Chondrocyte (in vitro differentiated cells): ENCODE results near the gene USP3. TPM values are rescaled to one million over a fixed set of nuclear protein-coding genes. Genes with fewer than 3 reads are reported as not detected.

Experiments
- DNase-seq: peaks from one replicate; pipeline ENCODE4 v3.0.0; 2021; ENCODE audit warnings: mixed read lengths, low spot score
- H3K27ac Mint-ChIP-seq: one replicate; pipeline ENCODE4 v1.8.0; 2021; ENCODE audit warnings: mild to moderate bottlenecking, moderate library complexity, mixed read lengths; ENCODE audit not compliant: unreplicated experiment
- H3K27me3 Mint-ChIP-seq: 2 replicates; pipeline ENCODE4 v1.8.0; 2021; ENCODE audit warnings: low read depth, mixed read lengths
- H3K36me3 Mint-ChIP-seq: 2 replicates; pipeline ENCODE4 v1.8.0; 2021; ENCODE audit warnings: low read depth, mixed read lengths
- H3K4me1 Mint-ChIP-seq: 2 replicates; pipeline ENCODE4 v1.8.0; 2021; ENCODE audit warnings: low read depth, mild to moderate bottlenecking, mixed read lengths
- H3K4me3 Mint-ChIP-seq: one replicate; pipeline ENCODE4 v1.8.0; 2021; ENCODE audit warnings: mild to moderate bottlenecking, moderate library complexity, mixed read lengths; ENCODE audit not compliant: unreplicated experiment
- H3K9me3 Mint-ChIP-seq: 2 replicates; pipeline ENCODE4 v1.8.0; 2021; ENCODE audit warnings: low read depth, mixed read lengths
- total RNA-seq: library from RNA; stranded (reverse); gene quantifications from 3 replicates; pipeline ENCODE4 v1.2.1, GENCODE V29; 2021
- TF ChIP-seq, protein P1 (sequence below): fragments of 200-600 bp; sonication (generic); IDR thresholded peaks from 2 replicates; pipeline ENCODE4 v1.5.0; 2021; ENCODE audit warnings: antibody characterized with exemption, mild to moderate bottlenecking, moderate library complexity

USP3 gene
- total RNA-seq, 1 donor from 2014 or later = 27.6 TPM

DNA sequence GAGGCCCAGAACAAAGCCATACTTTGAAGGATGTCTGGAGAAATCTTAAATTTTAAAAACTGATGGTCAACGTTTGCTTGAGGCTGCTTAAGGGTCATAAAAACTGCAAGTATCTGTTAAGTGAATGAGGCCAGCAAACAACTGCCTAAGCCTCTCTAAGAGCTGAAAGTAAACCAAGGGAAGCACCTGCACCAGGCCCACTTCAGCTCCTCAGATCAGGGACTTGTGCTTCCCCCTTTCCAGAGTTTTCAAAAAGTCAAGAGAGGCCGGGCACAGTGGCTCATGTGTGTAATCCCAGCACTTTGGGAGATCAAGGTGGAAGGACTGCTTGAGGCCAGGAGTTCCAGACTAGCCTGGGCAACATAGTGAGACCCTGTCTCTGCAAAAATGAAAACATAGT, 101.9 kb downstream of the USP3 start:
- no peaks in the 10 kb centered on the region for H3K27me3 Mint-ChIP-seq

DNA sequence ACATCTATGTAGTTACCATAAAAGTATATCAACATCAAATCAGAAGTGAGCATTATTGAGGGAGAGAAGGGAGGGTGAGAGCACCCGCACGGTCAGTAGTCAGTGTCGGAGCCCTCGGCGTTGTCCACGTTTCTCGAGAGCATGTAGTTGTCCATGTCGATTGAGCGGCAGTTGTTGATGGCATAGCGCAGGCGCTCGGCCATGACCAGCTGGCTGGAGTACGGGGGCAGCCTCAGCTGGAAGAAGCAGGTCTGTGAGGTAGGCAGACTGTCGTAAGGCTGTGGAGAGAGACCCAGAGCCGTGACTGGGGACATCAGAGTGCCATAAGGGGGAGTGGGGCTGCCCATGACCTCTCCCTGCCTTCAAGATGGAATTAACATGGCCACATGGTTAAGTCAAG, 104.6 kb downstream of the USP3 start:
- Mint-ChIP-seq H3K9me3 (no peaks in the 10 kb centered on the region), H3K4me1 (peaks cover 21% of the 10 kb centered on the region), H3K27me3 (no peaks in the 10 kb centered on the region), H3K27ac (no peak overlapping the region), H3K4me3 (no peak overlapping the region), H3K36me3 (peaks cover 15% of the 10 kb centered on the region)
- TF ChIP-seq, protein P1, sequence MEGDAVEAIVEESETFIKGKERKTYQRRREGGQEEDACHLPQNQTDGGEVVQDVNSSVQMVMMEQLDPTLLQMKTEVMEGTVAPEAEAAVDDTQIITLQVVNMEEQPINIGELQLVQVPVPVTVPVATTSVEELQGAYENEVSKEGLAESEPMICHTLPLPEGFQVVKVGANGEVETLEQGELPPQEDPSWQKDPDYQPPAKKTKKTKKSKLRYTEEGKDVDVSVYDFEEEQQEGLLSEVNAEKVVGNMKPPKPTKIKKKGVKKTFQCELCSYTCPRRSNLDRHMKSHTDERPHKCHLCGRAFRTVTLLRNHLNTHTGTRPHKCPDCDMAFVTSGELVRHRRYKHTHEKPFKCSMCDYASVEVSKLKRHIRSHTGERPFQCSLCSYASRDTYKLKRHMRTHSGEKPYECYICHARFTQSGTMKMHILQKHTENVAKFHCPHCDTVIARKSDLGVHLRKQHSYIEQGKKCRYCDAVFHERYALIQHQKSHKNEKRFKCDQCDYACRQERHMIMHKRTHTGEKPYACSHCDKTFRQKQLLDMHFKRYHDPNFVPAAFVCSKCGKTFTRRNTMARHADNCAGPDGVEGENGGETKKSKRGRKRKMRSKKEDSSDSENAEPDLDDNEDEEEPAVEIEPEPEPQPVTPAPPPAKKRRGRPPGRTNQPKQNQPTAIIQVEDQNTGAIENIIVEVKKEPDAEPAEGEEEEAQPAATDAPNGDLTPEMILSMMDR = no peak
- no peak for DNase-seq

More for the DNA sequence above, 101.9 kb downstream of the USP3 start:
- TF ChIP-seq, protein P1 = no peak
- H3K9me3 Mint-ChIP-seq = no peaks in the 10 kb centered on the region
- H3K36me3 Mint-ChIP-seq = peaks cover 10% of the 10 kb centered on the region
- H3K4me1 Mint-ChIP-seq = peaks cover 24% of the 10 kb centered on the region
- H3K27ac Mint-ChIP-seq = no peak overlapping the region
- no peak for DNase-seq
- no peak overlapping the region for H3K4me3 Mint-ChIP-seq

DNA sequence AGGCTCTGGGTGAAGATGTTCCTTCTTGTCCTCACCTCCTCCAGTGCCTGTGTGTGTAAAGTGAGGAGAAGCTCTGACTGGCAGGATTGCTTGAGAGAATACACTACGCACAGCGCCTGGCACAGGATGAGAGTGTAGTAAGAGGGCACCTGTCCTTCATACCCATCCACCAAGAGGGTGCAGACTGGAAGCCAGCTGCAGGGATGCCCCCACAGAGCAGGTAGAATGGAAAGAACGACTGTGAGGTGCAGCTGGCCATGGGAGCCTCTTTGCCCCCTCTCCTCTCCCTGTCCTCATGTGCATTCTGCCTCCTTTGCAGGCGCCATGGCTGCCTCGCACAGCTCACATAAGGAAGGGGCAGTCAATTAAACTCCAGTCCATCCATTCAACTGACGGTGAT, 105.1 kb downstream of the USP3 start:
- Mint-ChIP-seq H3K36me3 (peaks cover 15% of the 10 kb centered on the region), H3K27me3 (no peaks in the 10 kb centered on the region), H3K9me3 (no peaks in the 10 kb centered on the region), H3K4me3 (no peak overlapping the region), H3K4me1 (peaks cover 21% of the 10 kb centered on the region), H3K27ac (no peak overlapping the region)
- TF ChIP-seq, protein P1 = no peak
- DNase-seq = no peak

DNA sequence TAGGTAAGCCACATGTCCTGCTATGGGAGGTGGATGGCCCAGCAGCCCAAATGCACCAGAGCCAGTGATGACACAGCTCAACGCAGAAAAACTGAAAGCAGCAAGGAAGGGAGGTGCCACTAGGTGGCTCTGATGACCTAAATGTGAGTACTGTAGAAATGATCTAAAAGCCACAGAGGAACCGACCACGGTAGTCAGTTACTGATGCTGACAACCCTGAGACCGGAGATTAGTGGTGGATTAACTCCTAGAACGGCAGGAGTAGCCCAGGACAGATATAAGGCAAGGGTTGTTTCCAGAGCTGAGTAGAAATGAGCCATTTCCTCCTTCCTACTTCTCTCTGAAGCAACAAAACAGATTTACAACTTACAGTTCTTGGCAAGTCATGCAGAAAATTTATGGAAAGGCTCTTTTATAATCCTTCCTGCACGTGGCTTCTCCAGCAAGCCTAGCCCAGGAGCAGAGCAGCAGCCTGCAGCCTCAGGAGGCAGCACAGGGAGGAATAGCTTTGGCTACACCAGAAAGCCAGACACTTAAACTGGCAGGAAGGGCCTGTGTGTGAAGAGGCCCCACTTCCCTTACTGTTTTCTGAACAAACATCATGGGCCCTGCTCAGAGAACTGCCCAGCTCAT, 105.9 kb downstream of the USP3 start:
- TF ChIP-seq, protein P1 = peak; percentile 91
- H3K36me3 Mint-ChIP-seq = peaks cover 22% of the 10 kb centered on the region
- peak overlapping the region; percentile 96 for H3K27ac Mint-ChIP-seq
- H3K4me1 Mint-ChIP-seq = peaks cover 21% of the 10 kb centered on the region
- no peaks in the 10 kb centered on the region for H3K9me3 Mint-ChIP-seq
- DNase-seq = no peak
- peak overlapping the region; percentile 11 for H3K4me3 Mint-ChIP-seq
- H3K27me3 Mint-ChIP-seq = no peaks in the 10 kb centered on the region

DNA sequence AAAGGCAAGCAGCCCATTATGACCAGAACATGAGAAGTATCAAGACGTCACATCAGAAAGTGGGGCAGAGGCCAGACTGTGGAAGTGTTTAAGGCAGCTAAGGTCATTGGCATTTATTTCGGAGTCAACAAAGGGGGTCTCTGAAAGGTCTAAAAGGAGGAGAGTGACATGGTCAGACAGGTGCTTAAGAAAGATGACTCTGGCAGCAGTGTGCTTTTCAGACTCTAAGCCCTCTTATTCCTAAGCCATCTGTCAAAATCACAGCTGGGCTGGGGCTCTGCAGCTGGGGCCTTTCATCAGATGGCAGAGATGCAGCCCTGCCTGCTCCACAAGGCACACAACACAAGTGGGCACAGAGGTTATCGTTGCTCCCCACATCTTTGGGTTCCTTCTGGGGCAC, 106.8 kb downstream of the USP3 start:
- TF ChIP-seq, protein P1 = no peak
- Mint-ChIP-seq H3K27me3 (no peaks in the 10 kb centered on the region), H3K36me3 (peaks cover 27% of the 10 kb centered on the region), H3K4me1 (peaks cover 21% of the 10 kb centered on the region), H3K4me3 (no peak overlapping the region), H3K27ac (peak overlapping the region; percentile 96), H3K9me3 (no peaks in the 10 kb centered on the region)
- no peak for DNase-seq
